ENCODE measurements around the gene OTOG.

GRCh38 chr11:17570034-17570433 is 23.0 kb downstream of the OTOG start:
- TF ChIP-seq, protein P1, sequence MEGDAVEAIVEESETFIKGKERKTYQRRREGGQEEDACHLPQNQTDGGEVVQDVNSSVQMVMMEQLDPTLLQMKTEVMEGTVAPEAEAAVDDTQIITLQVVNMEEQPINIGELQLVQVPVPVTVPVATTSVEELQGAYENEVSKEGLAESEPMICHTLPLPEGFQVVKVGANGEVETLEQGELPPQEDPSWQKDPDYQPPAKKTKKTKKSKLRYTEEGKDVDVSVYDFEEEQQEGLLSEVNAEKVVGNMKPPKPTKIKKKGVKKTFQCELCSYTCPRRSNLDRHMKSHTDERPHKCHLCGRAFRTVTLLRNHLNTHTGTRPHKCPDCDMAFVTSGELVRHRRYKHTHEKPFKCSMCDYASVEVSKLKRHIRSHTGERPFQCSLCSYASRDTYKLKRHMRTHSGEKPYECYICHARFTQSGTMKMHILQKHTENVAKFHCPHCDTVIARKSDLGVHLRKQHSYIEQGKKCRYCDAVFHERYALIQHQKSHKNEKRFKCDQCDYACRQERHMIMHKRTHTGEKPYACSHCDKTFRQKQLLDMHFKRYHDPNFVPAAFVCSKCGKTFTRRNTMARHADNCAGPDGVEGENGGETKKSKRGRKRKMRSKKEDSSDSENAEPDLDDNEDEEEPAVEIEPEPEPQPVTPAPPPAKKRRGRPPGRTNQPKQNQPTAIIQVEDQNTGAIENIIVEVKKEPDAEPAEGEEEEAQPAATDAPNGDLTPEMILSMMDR (IDR thresholded peaks at IDR 0.05), result no peak
- no peak for TF ChIP-seq POLR2A (IDR thresholded peaks at IDR 0.05)

All from Peyer's patch (tissue), 4 donors.